RWPE2 (cell line): ENCODE measurements around the gene GSK3B.
"Not testable (repeated sequence)": the region's sequence is repeated elsewhere in the genome, so short reads cannot be mapped to it uniquely, and the experiment has no call there.

ENCODE experiments used
- ATAC-seq: fragments of 200-7000 bp; cut with Tn5 transposase; 3 replicates; pipeline ENCODE4 v1.9.1; 2021; ENCODE audit warnings: low read depth
- DNase-seq: peaks from one replicate; pipeline ENCODE4 v3.0.0-alpha.2; 2020; ENCODE audit warnings: low spot score
- H3K27ac ChIP-seq: fragments of 450-650 bp; 2 replicates; pipeline ENCODE4 v1.5.1; 2017; ENCODE audit warnings: mild to moderate bottlenecking; ENCODE audit not compliant: poor library complexity, severe bottlenecking
- H3K27me3 ChIP-seq: fragments of 250-450 bp; sonication (Bioruptor Pico); 2 replicates; pipeline ENCODE4 v1.5.1; 2021; ENCODE audit warnings: mild to moderate bottlenecking, moderate library complexity; ENCODE audit not compliant: insufficient read depth, poor library complexity, severe bottlenecking
- H3K36me3 ChIP-seq: fragments of 250-450 bp; sonication (Bioruptor Pico); 2 replicates; pipeline ENCODE4 v1.5.1; 2020; ENCODE audit warnings: low read depth, mild to moderate bottlenecking, moderate library complexity
- H3K4me1 ChIP-seq: fragments of 250-450 bp; sonication (Bioruptor Pico); 2 replicates; pipeline ENCODE4 v1.5.1; 2021; ENCODE audit warnings: mild to moderate bottlenecking, moderate library complexity; ENCODE audit not compliant: insufficient read depth, poor library complexity, severe bottlenecking
- H3K4me3 ChIP-seq: fragments of 250-450 bp; sonication (Bioruptor Pico); 2 replicates; pipeline ENCODE4 v1.5.1; 2021; ENCODE audit warnings: mild to moderate bottlenecking, moderate library complexity; ENCODE audit not compliant: severe bottlenecking
- H3K9me3 ChIP-seq: fragments of 250-450 bp; sonication (Bioruptor Pico); 2 replicates; pipeline ENCODE4 v1.5.1; 2021; ENCODE audit warnings: mild to moderate bottlenecking, moderate library complexity; ENCODE audit not compliant: severe bottlenecking
- CTCF ChIP-seq: fragments of 450-650 bp; IDR thresholded peaks from one replicate; pipeline ENCODE4 v1.5.1; 2017; ENCODE audit warnings: mild to moderate bottlenecking, moderate library complexity; ENCODE audit not compliant: poor library complexity, severe bottlenecking

The GSK3B gene

GRCh38 chr3:120017692-120018091 is 76.6 kb downstream of the GSK3B start:
- ATAC-seq (no peak), DNase-seq (no peak)
- Histone ChIP-seq H3K4me3 (no peak overlapping the region), H3K9me3 (no peaks in the 10 kb centered on the region), H3K36me3 (peaks cover 17% of the 10 kb centered on the region), H3K4me1 (peaks cover 16% of the 10 kb centered on the region), H3K27ac (no peak overlapping the region), H3K27me3 (no peaks in the 10 kb centered on the region)
- TF ChIP-seq CTCF = no peak

GRCh38 chr3:120013481-120013880 is 80.8 kb downstream of the GSK3B start:
- Histone ChIP-seq H3K36me3 (peaks cover 10% of the 10 kb centered on the region; the same call in 1 of the 2 replicates), H3K9me3 (no peaks in the 10 kb centered on the region), H3K4me3 (no peak overlapping the region), H3K27ac (no peak overlapping the region), H3K27me3 (no peaks in the 10 kb centered on the region), H3K4me1 (peaks cover 7% of the 10 kb centered on the region)
- no peak for TF ChIP-seq CTCF
- ATAC-seq = no peak
- no peak for DNase-seq

- not testable (repeated sequence) for H3K27me3 ChIP-seq, ATAC-seq, H3K4me3 ChIP-seq, DNase-seq, H3K9me3 ChIP-seq, H3K27ac ChIP-seq, H3K4me1 ChIP-seq
- H3K36me3 ChIP-seq = peaks cover 35% of the 10 kb centered on the region
These were observed 88.5 kb downstream of the GSK3B start for GRCh38 chr3:120005741-120006140.

- peaks cover 41% of the 10 kb centered on the region for H3K36me3 ChIP-seq
- H3K27ac ChIP-seq, DNase-seq, H3K9me3 ChIP-seq, H3K27me3 ChIP-seq, H3K4me3 ChIP-seq, H3K4me1 ChIP-seq: not testable (repeated sequence)
- ATAC-seq = peak; percentile 40; the same call in 2 of the 3 replicates
These were observed 90.2 kb downstream of the GSK3B start for GRCh38 chr3:120004008-120004498.

GRCh38 chr3:119998166-119998565 is 96.1 kb downstream of the GSK3B start:
- DNase-seq = no peak
- H3K4me1 ChIP-seq = peaks cover 12% of the 10 kb centered on the region
- H3K36me3 ChIP-seq = peaks cover 63% of the 10 kb centered on the region
- no peak for TF ChIP-seq CTCF
- H3K4me3 ChIP-seq = no peak overlapping the region
- no peak for ATAC-seq
- H3K27me3 ChIP-seq = no peaks in the 10 kb centered on the region
- H3K9me3 ChIP-seq = no peaks in the 10 kb centered on the region
- no peak overlapping the region for H3K27ac ChIP-seq

GRCh38 chr3:119990888-119991287 is 103.4 kb downstream of the GSK3B start:
- Histone ChIP-seq H3K27ac (no peak overlapping the region), H3K4me1 (peaks cover 18% of the 10 kb centered on the region), H3K36me3 (peaks cover 20% of the 10 kb centered on the region), H3K27me3 (no peaks in the 10 kb centered on the region), H3K9me3 (peaks cover 5% of the 10 kb centered on the region), H3K4me3 (no peak overlapping the region)
- DNase-seq = no peak
- ATAC-seq = peak; percentile 50; the same call in 2 of the 3 replicates
- TF ChIP-seq CTCF = no peak
